ENCODE measurements around the gene SLC9B2. TPM values are rescaled to one million over a fixed set of nuclear protein-coding genes. Genes with fewer than 3 reads are reported as not detected.

Gene SLC9B2
- total and polyA plus RNA-seq, 2 donors from 2014 or later: 0.80 to 6.0 TPM

DNA sequence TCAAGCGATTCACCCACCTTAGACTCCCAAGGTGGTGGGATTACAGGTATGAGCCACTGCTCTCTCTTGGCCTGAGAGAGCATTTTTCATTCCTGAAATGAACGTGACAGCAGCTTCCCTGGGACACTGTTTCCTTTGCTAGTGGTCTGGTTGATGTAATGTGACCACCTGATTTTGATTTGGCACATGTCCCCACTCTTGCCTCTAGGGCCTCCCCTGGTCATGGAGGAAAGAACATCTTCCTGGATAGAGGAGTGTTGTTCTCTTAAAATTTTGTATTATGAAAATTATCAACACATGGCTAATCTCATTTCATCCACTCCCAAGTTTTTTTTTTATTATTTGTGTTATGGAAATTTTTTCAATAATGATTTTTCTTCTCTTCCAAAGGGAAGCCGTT, 23.8 kb downstream of the SLC9B2 start:
- DNase-seq (no peak), FAIRE-seq (no peak)
- Histone ChIP-seq H3K4me1 (ENCODE audit: control insufficient read depth in 2 of 3, insufficient read depth in 2 of 3, low read depth in 1 of 3, low read length in 3 of 3) (no peaks in the 10 kb centered on the region), H3K36me3 (ENCODE audit: control insufficient read depth in 2 of 3, insufficient read depth in 3 of 3, low read length in 3 of 3) (no peaks in the 10 kb centered on the region), H3K27ac (ENCODE audit: low read depth in 2 of 2, low read length in 2 of 2) (no peak overlapping the region), H3K9me3 (ENCODE audit: control insufficient read depth in 2 of 3, insufficient read depth in 1 of 3, low read length in 3 of 3) (no peaks in the 10 kb centered on the region), H3K27me3 (ENCODE audit: control insufficient read depth, insufficient read depth, low read length) (no peaks in the 10 kb centered on the region), H3K9ac (ENCODE audit: low read length in 3 of 3) (no peak overlapping the region), H3K4me3 (ENCODE audit: low read length in 3 of 3) (no peak overlapping the region)
- TF ChIP-seq, protein P1, sequence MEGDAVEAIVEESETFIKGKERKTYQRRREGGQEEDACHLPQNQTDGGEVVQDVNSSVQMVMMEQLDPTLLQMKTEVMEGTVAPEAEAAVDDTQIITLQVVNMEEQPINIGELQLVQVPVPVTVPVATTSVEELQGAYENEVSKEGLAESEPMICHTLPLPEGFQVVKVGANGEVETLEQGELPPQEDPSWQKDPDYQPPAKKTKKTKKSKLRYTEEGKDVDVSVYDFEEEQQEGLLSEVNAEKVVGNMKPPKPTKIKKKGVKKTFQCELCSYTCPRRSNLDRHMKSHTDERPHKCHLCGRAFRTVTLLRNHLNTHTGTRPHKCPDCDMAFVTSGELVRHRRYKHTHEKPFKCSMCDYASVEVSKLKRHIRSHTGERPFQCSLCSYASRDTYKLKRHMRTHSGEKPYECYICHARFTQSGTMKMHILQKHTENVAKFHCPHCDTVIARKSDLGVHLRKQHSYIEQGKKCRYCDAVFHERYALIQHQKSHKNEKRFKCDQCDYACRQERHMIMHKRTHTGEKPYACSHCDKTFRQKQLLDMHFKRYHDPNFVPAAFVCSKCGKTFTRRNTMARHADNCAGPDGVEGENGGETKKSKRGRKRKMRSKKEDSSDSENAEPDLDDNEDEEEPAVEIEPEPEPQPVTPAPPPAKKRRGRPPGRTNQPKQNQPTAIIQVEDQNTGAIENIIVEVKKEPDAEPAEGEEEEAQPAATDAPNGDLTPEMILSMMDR (IDR thresholded peaks at IDR 0.05; ENCODE audit: borderline replicate concordance, extremely low read depth, insufficient read depth): no peak
- intact Hi-C loops (cut with DNase I): no loop called here

DNA sequence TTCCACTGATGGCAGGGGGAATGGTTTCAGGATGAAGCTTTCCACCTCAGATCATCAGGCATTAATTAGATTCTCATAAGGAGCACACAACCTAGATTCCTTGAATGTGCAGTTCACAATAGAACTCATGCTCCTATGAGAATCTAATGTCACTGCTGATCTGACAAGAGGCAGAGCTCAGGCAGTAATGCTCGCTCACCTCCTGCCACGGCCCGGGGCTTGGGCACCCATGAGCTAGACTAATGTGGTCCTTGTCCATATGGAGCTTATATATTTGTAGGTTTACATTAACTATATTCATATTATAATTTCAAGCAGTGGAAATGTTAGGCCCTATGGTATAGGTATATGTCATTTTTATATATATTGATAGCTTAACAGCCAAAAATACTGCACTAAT, 24.4 kb downstream of the SLC9B2 start:
- Histone ChIP-seq H3K36me3 (ENCODE audit: control insufficient read depth in 2 of 3, insufficient read depth in 3 of 3, low read length in 3 of 3) (no peaks in the 10 kb centered on the region), H3K27ac (ENCODE audit: low read depth in 2 of 2, low read length in 2 of 2) (no peak overlapping the region), H3K9me3 (ENCODE audit: control insufficient read depth in 2 of 3, insufficient read depth in 1 of 3, low read length in 3 of 3) (no peaks in the 10 kb centered on the region), H3K4me1 (ENCODE audit: control insufficient read depth in 2 of 3, insufficient read depth in 2 of 3, low read depth in 1 of 3, low read length in 3 of 3) (no peaks in the 10 kb centered on the region), H3K4me3 (ENCODE audit: low read length in 3 of 3) (no peak overlapping the region), H3K9ac (ENCODE audit: low read length in 3 of 3) (no peak overlapping the region), H3K27me3 (ENCODE audit: control insufficient read depth, insufficient read depth, low read length) (no peaks in the 10 kb centered on the region)
- TF ChIP-seq, protein P1 (IDR thresholded peaks at IDR 0.05; ENCODE audit: borderline replicate concordance, extremely low read depth, insufficient read depth): no peak
- FAIRE-seq (no peak), DNase-seq (no peak)
- intact Hi-C loops (cut with DNase I): no loop called here

DNA sequence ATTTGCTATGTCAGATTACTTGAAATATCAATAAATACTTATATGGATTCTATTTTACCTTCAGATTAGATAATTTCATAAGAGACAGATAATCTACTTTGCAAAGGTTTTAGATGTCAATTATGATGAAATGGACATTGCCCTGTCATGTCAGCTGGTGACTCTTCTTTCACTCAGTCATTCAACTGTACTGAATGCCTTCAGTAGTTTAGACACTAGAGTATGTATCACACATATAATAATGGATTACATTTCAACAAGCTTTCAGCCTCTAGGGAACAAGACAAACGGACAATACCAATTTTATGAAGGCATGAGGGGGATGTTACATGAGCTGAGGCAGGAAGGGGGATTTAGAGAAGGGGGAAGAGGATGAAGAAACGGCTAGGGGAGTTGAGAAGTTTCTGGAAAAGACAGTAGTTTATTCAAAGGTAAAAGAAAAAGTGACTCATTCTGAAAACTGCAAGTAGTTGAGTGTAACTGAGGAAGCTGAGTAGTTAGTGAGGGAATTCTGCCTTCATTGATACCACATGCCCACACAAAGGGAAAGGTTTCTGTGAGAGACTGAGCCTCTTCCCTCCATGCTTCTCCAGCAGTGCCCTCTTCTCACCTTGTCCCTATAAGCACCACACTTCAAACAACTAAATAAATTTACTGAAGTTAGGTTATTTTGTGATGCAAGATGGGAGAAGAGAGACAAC, 25.7 kb downstream of the SLC9B2 start:
- TF ChIP-seq, protein P1 (IDR thresholded peaks at IDR 0.05; ENCODE audit: borderline replicate concordance, extremely low read depth, insufficient read depth): no peak
- DNase-seq (no peak), FAIRE-seq (no peak)
- Histone ChIP-seq H3K9ac (ENCODE audit: low read length in 3 of 3) (no peak overlapping the region), H3K4me3 (ENCODE audit: low read length in 3 of 3) (no peak overlapping the region), H3K36me3 (ENCODE audit: control insufficient read depth in 2 of 3, insufficient read depth in 3 of 3, low read length in 3 of 3) (no peaks in the 10 kb centered on the region), H3K4me1 (ENCODE audit: control insufficient read depth in 2 of 3, insufficient read depth in 2 of 3, low read depth in 1 of 3, low read length in 3 of 3) (no peaks in the 10 kb centered on the region), H3K27ac (ENCODE audit: low read depth in 2 of 2, low read length in 2 of 2) (no peak overlapping the region), H3K9me3 (ENCODE audit: control insufficient read depth in 2 of 3, insufficient read depth in 1 of 3, low read length in 3 of 3) (no peaks in the 10 kb centered on the region), H3K27me3 (ENCODE audit: control insufficient read depth, insufficient read depth, low read length) (no peaks in the 10 kb centered on the region)
- intact Hi-C loops (cut with DNase I): no loop called here
